ENCODE measurements around the gene RER1.

DNA sequence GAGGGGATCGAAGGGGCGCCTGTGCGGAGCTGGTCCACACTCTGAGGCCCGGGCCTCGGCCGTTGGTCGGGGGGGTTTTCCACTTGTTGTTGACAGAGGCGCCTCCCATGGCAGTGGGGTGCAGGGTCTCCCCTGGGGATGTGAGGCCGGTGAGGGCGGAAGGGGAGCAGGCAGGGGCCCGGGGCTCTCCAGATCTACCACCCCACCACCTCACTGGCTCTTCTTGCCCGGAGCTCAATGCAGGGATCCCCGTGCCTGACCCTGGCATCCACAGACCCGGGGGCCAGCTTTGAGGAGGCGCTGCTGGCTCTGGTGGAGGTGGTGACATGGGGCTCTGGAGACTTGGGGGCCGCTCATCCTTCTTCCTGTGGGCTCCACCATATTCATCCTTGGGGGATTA, 27.8 kb downstream of the RER1 start:
- TF ChIP-seq, protein P1, sequence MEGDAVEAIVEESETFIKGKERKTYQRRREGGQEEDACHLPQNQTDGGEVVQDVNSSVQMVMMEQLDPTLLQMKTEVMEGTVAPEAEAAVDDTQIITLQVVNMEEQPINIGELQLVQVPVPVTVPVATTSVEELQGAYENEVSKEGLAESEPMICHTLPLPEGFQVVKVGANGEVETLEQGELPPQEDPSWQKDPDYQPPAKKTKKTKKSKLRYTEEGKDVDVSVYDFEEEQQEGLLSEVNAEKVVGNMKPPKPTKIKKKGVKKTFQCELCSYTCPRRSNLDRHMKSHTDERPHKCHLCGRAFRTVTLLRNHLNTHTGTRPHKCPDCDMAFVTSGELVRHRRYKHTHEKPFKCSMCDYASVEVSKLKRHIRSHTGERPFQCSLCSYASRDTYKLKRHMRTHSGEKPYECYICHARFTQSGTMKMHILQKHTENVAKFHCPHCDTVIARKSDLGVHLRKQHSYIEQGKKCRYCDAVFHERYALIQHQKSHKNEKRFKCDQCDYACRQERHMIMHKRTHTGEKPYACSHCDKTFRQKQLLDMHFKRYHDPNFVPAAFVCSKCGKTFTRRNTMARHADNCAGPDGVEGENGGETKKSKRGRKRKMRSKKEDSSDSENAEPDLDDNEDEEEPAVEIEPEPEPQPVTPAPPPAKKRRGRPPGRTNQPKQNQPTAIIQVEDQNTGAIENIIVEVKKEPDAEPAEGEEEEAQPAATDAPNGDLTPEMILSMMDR (IDR thresholded peaks at IDR 0.05), result no peak
- TF ChIP-seq EP300 (IDR thresholded peaks at IDR 0.05) (no peak), POLR2A (IDR thresholded peaks at IDR 0.05) (no peak)
